Measurements from ENCODE around the gene ELMO1. TPM values are rescaled to one million over a fixed set of nuclear protein-coding genes. Genes with fewer than 3 reads are reported as not detected.

The ELMO1 gene
- total and polyA plus RNA-seq, 2 of the 13 experiments (the other 11 are each of a cell fraction or from before 2014, with no cell fraction given) = 0.11 to 0.17 TPM

DNA sequence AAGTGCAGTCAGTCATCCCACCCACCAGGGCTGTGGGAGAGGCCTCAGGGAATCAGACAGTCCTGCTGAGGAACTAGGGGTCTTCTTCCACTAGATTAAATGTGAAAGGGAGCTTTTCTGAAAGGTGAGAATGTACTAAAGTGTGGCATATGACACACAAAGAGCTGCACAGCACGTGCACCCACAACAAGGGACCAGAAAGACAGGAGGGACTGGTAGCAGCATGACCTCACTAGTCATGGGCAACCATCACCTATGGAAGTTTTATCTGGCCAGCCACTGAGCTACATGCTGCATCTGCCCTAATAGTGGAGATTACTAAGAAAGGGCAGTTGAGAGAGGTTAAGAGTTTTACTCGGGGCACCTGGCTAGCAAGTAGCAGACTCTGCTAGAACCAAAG, 519.9 kb downstream of the ELMO1 start:
- no peak overlapping the region for H3K27ac ChIP-seq (ENCODE audit: extremely low read length, insufficient read depth, low read length)
- no peaks in the 10 kb centered on the region for H3K9me3 ChIP-seq (ENCODE audit: low read length)
- H3K9ac ChIP-seq (ENCODE audit: insufficient read depth, low read depth, low read length) = no peak overlapping the region
- CTCF ChIA-PET (ENCODE audit: low intra/inter-chr PET ratio, low total read pairs) = no interaction called here
- in situ Hi-C loops (cut with HindIII; ENCODE audit: extremely low pct_ligation_motif_present, low pct_unique_long_range_greater_than_20kb) = no loop called here
- FAIRE-seq = no peak
- no peak overlapping the region for H2AFZ ChIP-seq (ENCODE audit: low read length)
- H4K20me1 ChIP-seq (ENCODE audit: insufficient read depth, low read length) = no peaks in the 10 kb centered on the region
- H3K4me2 ChIP-seq (ENCODE audit: low read depth, low read length) = no peak overlapping the region
- peaks cover 0 to 8% of the 10 kb centered on the region in 2 experiments; a peak in 1 of 5 replicates for H3K27me3 ChIP-seq (ENCODE audit: control insufficient read depth in 1 of 2, insufficient read depth in 2 of 2, low read length in 2 of 2)
- intact Hi-C loops (cut with micrococcal nuclease; ENCODE audit: unreplicated experiment) = no loop called here
- H3K4me1 ChIP-seq (ENCODE audit: insufficient read depth, low read length) = no peaks in the 10 kb centered on the region
- no peaks in the 10 kb centered on the region for H3K79me2 ChIP-seq (ENCODE audit: insufficient read depth, low read length)
- H3K36me3 ChIP-seq (replicated peaks in 1 of 2; ENCODE audit: control insufficient read depth in 1 of 2, insufficient read depth in 2 of 2, low read length in 2 of 2) = no peaks in the 10 kb centered on the region
- WGBS (ENCODE audit: low lambda C conversion rate) = 20% methylated on average over 1 of the region's 2 CpGs
- BruUV-seq (replicated peaks) = no TSS peak
- H3K4me3 ChIP-seq (replicated peaks in 1 of 3; ENCODE audit: insufficient read depth in 1 of 3, low read depth in 2 of 3, low read length in 3 of 3) = no peak overlapping the region
- POLR2A ChIA-PET = no interaction called here
- no peak for ATAC-seq
- DNase-seq (ENCODE audit: low spot score) = no peak
- TF ChIP-seq TBX2 (CRISPR knock-in tag; IDR thresholded peaks at IDR 0.05; ENCODE audit: borderline replicate concordance) = no peak
- no peak for TF ChIP-seq ZNF260 (CRISPR knock-in tag; IDR thresholded peaks at IDR 0.05; ENCODE audit: borderline replicate concordance, low read depth)
- TF ChIP-seq, protein P1, sequence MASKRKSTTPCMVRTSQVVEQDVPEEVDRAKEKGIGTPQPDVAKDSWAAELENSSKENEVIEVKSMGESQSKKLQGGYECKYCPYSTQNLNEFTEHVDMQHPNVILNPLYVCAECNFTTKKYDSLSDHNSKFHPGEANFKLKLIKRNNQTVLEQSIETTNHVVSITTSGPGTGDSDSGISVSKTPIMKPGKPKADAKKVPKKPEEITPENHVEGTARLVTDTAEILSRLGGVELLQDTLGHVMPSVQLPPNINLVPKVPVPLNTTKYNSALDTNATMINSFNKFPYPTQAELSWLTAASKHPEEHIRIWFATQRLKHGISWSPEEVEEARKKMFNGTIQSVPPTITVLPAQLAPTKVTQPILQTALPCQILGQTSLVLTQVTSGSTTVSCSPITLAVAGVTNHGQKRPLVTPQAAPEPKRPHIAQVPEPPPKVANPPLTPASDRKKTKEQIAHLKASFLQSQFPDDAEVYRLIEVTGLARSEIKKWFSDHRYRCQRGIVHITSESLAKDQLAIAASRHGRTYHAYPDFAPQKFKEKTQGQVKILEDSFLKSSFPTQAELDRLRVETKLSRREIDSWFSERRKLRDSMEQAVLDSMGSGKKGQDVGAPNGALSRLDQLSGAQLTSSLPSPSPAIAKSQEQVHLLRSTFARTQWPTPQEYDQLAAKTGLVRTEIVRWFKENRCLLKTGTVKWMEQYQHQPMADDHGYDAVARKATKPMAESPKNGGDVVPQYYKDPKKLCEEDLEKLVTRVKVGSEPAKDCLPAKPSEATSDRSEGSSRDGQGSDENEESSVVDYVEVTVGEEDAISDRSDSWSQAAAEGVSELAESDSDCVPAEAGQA (IDR thresholded peaks at IDR 0.05; ENCODE audit: low read depth) = no peak
- TF ChIP-seq, protein P1 (CRISPR knock-in tag; IDR thresholded peaks at IDR 0.05; ENCODE audit: borderline replicate concordance) = no peak
- TF ChIP-seq, protein P2, sequence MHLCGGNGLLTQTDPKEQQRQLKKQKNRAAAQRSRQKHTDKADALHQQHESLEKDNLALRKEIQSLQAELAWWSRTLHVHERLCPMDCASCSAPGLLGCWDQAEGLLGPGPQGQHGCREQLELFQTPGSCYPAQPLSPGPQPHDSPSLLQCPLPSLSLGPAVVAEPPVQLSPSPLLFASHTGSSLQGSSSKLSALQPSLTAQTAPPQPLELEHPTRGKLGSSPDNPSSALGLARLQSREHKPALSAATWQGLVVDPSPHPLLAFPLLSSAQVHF (CRISPR knock-in tag; IDR thresholded peaks at IDR 0.05) = no peak
- no peak for TF ChIP-seq ZNF7 (CRISPR knock-in tag; IDR thresholded peaks at IDR 0.05)
- TF ChIP-seq, protein P3, sequence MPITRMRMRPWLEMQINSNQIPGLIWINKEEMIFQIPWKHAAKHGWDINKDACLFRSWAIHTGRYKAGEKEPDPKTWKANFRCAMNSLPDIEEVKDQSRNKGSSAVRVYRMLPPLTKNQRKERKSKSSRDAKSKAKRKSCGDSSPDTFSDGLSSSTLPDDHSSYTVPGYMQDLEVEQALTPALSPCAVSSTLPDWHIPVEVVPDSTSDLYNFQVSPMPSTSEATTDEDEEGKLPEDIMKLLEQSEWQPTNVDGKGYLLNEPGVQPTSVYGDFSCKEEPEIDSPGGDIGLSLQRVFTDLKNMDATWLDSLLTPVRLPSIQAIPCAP (CRISPR knock-in tag; IDR thresholded peaks at IDR 0.05; ENCODE audit: low read depth) = no peak
- TF ChIP-seq, protein P4, sequence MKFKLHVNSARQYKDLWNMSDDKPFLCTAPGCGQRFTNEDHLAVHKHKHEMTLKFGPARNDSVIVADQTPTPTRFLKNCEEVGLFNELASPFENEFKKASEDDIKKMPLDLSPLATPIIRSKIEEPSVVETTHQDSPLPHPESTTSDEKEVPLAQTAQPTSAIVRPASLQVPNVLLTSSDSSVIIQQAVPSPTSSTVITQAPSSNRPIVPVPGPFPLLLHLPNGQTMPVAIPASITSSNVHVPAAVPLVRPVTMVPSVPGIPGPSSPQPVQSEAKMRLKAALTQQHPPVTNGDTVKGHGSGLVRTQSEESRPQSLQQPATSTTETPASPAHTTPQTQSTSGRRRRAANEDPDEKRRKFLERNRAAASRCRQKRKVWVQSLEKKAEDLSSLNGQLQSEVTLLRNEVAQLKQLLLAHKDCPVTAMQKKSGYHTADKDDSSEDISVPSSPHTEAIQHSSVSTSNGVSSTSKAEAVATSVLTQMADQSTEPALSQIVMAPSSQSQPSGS (CRISPR knock-in tag; IDR thresholded peaks at IDR 0.05) = no peak
- TF ChIP-seq ZKSCAN1 (IDR thresholded peaks at IDR 0.05; ENCODE audit: low read length) = no peak
- TF ChIP-seq, protein P5, sequence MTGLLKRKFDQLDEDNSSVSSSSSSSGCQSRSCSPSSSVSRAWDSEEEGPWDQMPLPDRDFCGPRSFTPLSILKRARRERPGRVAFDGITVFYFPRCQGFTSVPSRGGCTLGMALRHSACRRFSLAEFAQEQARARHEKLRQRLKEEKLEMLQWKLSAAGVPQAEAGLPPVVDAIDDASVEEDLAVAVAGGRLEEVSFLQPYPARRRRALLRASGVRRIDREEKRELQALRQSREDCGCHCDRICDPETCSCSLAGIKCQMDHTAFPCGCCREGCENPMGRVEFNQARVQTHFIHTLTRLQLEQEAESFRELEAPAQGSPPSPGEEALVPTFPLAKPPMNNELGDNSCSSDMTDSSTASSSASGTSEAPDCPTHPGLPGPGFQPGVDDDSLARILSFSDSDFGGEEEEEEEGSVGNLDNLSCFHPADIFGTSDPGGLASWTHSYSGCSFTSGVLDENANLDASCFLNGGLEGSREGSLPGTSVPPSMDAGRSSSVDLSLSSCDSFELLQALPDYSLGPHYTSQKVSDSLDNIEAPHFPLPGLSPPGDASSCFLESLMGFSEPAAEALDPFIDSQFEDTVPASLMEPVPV (CRISPR knock-in tag; IDR thresholded peaks at IDR 0.05) = no peak
- TF ChIP-seq GABPA (IDR thresholded peaks at IDR 0.05; ENCODE audit: low read depth, low read length) = no peak
- no peak for TF ChIP-seq GABPA (CRISPR knock-in tag; IDR thresholded peaks at IDR 0.05; ENCODE audit: low read depth)
- TF ChIP-seq ATF7 (IDR thresholded peaks at IDR 0.05) = no peak
- no peak for TF ChIP-seq ATF7 (CRISPR knock-in tag; IDR thresholded peaks at IDR 0.05)
- no peak for TF ChIP-seq ZNF737 (CRISPR knock-in tag; IDR thresholded peaks at IDR 0.05; ENCODE audit: borderline replicate concordance)
- no peak for TF ChIP-seq ZBTB21 (CRISPR knock-in tag; IDR thresholded peaks at IDR 0.05)

Data from HepG2 (cell line).